K562 (cell line): ENCODE data around the gene HMGXB3. TPM values are rescaled to one million over a fixed set of nuclear protein-coding genes. Genes with fewer than 3 reads are reported as not detected.

Experiments used
- polyA plus RNA-seq, 8 experiments: library from polyadenylated mRNA; depleted of rRNA in 4 of 8; stranded (reverse) in 5 of 8; unstranded in 3 of 8; fragments of >200 nt; fragmentation: Nextera tagmentation in 2 of 8; fragmentation: Illumina TruSeq in 1 of 8; extraction: Ambion mirVana in 2 of 8; extraction: Trizol in 1 of 8; gene quantifications; 2 replicates each; pipeline versions ENCODE4 v1.2.1 to v1.2.3, GENCODE V29; 2011 to 2014; ENCODE audit warnings: inconsistent platforms in 1 of 8, missing spikeins in 1 of 8
- small RNA-seq: library from RNA; depleted of rRNA; stranded (forward); fragments of <200 nt; gene quantifications from one replicate; pipeline ENCODE3, GENCODE V24; 2014
- total RNA-seq, 7 experiments: library from RNA; depleted of rRNA in 6 of 7; stranded (reverse); fragments of >200 nt in 6 of 7; fragmentation: Illumina TruSeq in 2 of 7; extraction: Trizol in 2 of 7; gene quantifications; 2 replicates each; pipeline versions ENCODE4 v1.2.1 to v1.2.3, GENCODE V29; 2011 to 2021; ENCODE audit warnings: low replicate concordance in 1 of 7

HMGXB3 gene
- total and polyA plus RNA-seq, 9 of the 15 experiments (the other 6 are each of a cell fraction or from before 2014, with no cell fraction given), result 1.8 to 44.1 (median 32.2) TPM

Small RNA genes lying within 50 kb of the gene (small RNA-seq; reads per million reads assigned to genes)
- gene RF00019, result not detected

Other genes starting within 250 kb of the HMGXB3 start
- gene PDE6A, start 55.9 kb upstream of the HMGXB3 start, total RNA-seq (2014; rRNA removed), result not detected in 2 replicates
- gene PDE6A, start 55.9 kb upstream of the HMGXB3 start, total RNA-seq (2014; rRNA removed; fragmentation: Illumina TruSeq; extraction: Trizol), result not detected in 2 replicates
- 0.04 TPM in 2 replicates for gene PDE6A, start 55.9 kb upstream of the HMGXB3 start, total RNA-seq (2015; rRNA removed; fragmentation: Illumina TruSeq; extraction: Trizol)
- gene PDE6A, start 55.9 kb upstream of the HMGXB3 start, total RNA-seq (2021), result not detected in 2 replicates
- not detected in 2 replicates for gene PDE6A, start 55.9 kb upstream of the HMGXB3 start, polyA plus RNA-seq (2011; rRNA removed)
- 0.03 TPM in 1 of 2 replicates, not detected in the other for gene PDE6A, start 55.9 kb upstream of the HMGXB3 start, polyA plus RNA-seq (2014; fragmentation: Illumina TruSeq; extraction: Trizol)
- under 1 TPM in 1 of 2 experiments, not detected in 1; 0.01 TPM for gene PDE6A, start 55.9 kb upstream of the HMGXB3 start, polyA plus RNA-seq (2014; fragmentation: Nextera tagmentation; extraction: Ambion mirVana)
- 0.01 TPM in 1 of 2 replicates, not detected in the other for gene PDE6A, start 55.9 kb upstream of the HMGXB3 start, polyA plus RNA-seq (2014; rRNA removed)
- 3.1 and 3.6 TPM in 2 replicates for gene SLC26A2, start 40.0 kb upstream of the HMGXB3 start, total RNA-seq (2014; rRNA removed)
- gene SLC26A2, start 40.0 kb upstream of the HMGXB3 start, total RNA-seq (2014; rRNA removed; fragmentation: Illumina TruSeq; extraction: Trizol), result 4.3 and 5.6 TPM in 2 replicates
- 5.8 and 6.3 TPM in 2 replicates for gene SLC26A2, start 40.0 kb upstream of the HMGXB3 start, total RNA-seq (2015; rRNA removed; fragmentation: Illumina TruSeq; extraction: Trizol)
- gene SLC26A2, start 40.0 kb upstream of the HMGXB3 start, total RNA-seq (2021), result 4.1 and 4.9 TPM in 2 replicates
- gene SLC26A2, start 40.0 kb upstream of the HMGXB3 start, polyA plus RNA-seq (2011; rRNA removed), result 4.7 and 4.9 TPM in 2 replicates
- 3.3 and 3.5 TPM in 2 replicates for gene SLC26A2, start 40.0 kb upstream of the HMGXB3 start, polyA plus RNA-seq (2014; fragmentation: Illumina TruSeq; extraction: Trizol)
- gene SLC26A2, start 40.0 kb upstream of the HMGXB3 start, polyA plus RNA-seq (2014; fragmentation: Nextera tagmentation; extraction: Ambion mirVana), result 1 to 10 TPM; 1.1 to 2.0 TPM
- 2.6 TPM in 2 replicates for gene SLC26A2, start 40.0 kb upstream of the HMGXB3 start, polyA plus RNA-seq (2014; rRNA removed)
- 3.9 and 5.2 TPM in 2 replicates for gene TIGD6, start 85 bp upstream of the HMGXB3 start, total RNA-seq (2014; rRNA removed)
- 3.9 and 4.3 TPM in 2 replicates for gene TIGD6, start 85 bp upstream of the HMGXB3 start, total RNA-seq (2014; rRNA removed; fragmentation: Illumina TruSeq; extraction: Trizol)
- gene TIGD6, start 85 bp upstream of the HMGXB3 start, total RNA-seq (2015; rRNA removed; fragmentation: Illumina TruSeq; extraction: Trizol), result 3.8 and 4.3 TPM in 2 replicates
- gene TIGD6, start 85 bp upstream of the HMGXB3 start, total RNA-seq (2021), result 4.3 and 4.4 TPM in 2 replicates
- gene TIGD6, start 85 bp upstream of the HMGXB3 start, polyA plus RNA-seq (2011; rRNA removed), result 4.9 and 5.1 TPM in 2 replicates
- gene TIGD6, start 85 bp upstream of the HMGXB3 start, polyA plus RNA-seq (2014; fragmentation: Illumina TruSeq; extraction: Trizol), result 6.3 and 7.0 TPM in 2 replicates
- gene TIGD6, start 85 bp upstream of the HMGXB3 start, polyA plus RNA-seq (2014; fragmentation: Nextera tagmentation; extraction: Ambion mirVana), result 1 to 10 TPM; 1.8 to 2.3 TPM
- 3.1 and 4.0 TPM in 2 replicates for gene TIGD6, start 85 bp upstream of the HMGXB3 start, polyA plus RNA-seq (2014; rRNA removed)
- gene CSF1R, start 85.8 kb downstream of the HMGXB3 start, total RNA-seq (2014; rRNA removed), result not detected in 2 replicates
- gene CSF1R, start 85.8 kb downstream of the HMGXB3 start, total RNA-seq (2014; rRNA removed; fragmentation: Illumina TruSeq; extraction: Trizol), result not detected in 2 replicates
- gene CSF1R, start 85.8 kb downstream of the HMGXB3 start, total RNA-seq (2015; rRNA removed; fragmentation: Illumina TruSeq; extraction: Trizol), result not detected in 2 replicates
- gene CSF1R, start 85.8 kb downstream of the HMGXB3 start, total RNA-seq (2021), result 0.20 and 0.22 TPM in 2 replicates
- 0.03 TPM in 1 of 2 replicates, not detected in the other for gene CSF1R, start 85.8 kb downstream of the HMGXB3 start, polyA plus RNA-seq (2011; rRNA removed)
- not detected in 2 replicates for gene CSF1R, start 85.8 kb downstream of the HMGXB3 start, polyA plus RNA-seq (2014; fragmentation: Illumina TruSeq; extraction: Trizol)
- not detected for gene CSF1R, start 85.8 kb downstream of the HMGXB3 start, polyA plus RNA-seq (2014; fragmentation: Nextera tagmentation; extraction: Ambion mirVana)
- gene CSF1R, start 85.8 kb downstream of the HMGXB3 start, polyA plus RNA-seq (2014; rRNA removed), result 0.64 TPM in 1 of 2 replicates, not detected in the other
- 0.09 TPM in 1 of 2 replicates, not detected in the other for gene PDGFRB, start 155.1 kb downstream of the HMGXB3 start, total RNA-seq (2014; rRNA removed)
- gene PDGFRB, start 155.1 kb downstream of the HMGXB3 start, total RNA-seq (2014; rRNA removed; fragmentation: Illumina TruSeq; extraction: Trizol), result 0.07 and 0.13 TPM in 2 replicates
- not detected in 2 replicates for gene PDGFRB, start 155.1 kb downstream of the HMGXB3 start, total RNA-seq (2015; rRNA removed; fragmentation: Illumina TruSeq; extraction: Trizol)
- 0.51 and 0.86 TPM in 2 replicates for gene PDGFRB, start 155.1 kb downstream of the HMGXB3 start, total RNA-seq (2021)
- 1.1 and 1.5 TPM in 2 replicates for gene PDGFRB, start 155.1 kb downstream of the HMGXB3 start, polyA plus RNA-seq (2011; rRNA removed)
- gene PDGFRB, start 155.1 kb downstream of the HMGXB3 start, polyA plus RNA-seq (2014; fragmentation: Illumina TruSeq; extraction: Trizol), result 0.03 and 0.09 TPM in 2 replicates
- gene PDGFRB, start 155.1 kb downstream of the HMGXB3 start, polyA plus RNA-seq (2014; fragmentation: Nextera tagmentation; extraction: Ambion mirVana), result not detected
- gene PDGFRB, start 155.1 kb downstream of the HMGXB3 start, polyA plus RNA-seq (2014; rRNA removed), result 0.01 and 0.07 TPM in 2 replicates
- gene CDX1, start 166.0 kb downstream of the HMGXB3 start, total RNA-seq (2014; rRNA removed), result not detected in 2 replicates
- gene CDX1, start 166.0 kb downstream of the HMGXB3 start, total RNA-seq (2014; rRNA removed; fragmentation: Illumina TruSeq; extraction: Trizol), result not detected in 2 replicates
- gene CDX1, start 166.0 kb downstream of the HMGXB3 start, total RNA-seq (2015; rRNA removed; fragmentation: Illumina TruSeq; extraction: Trizol), result not detected in 2 replicates
- gene CDX1, start 166.0 kb downstream of the HMGXB3 start, total RNA-seq (2021), result 0.16 TPM in 1 of 2 replicates, not detected in the other
- 0.06 TPM in 1 of 2 replicates, not detected in the other for gene CDX1, start 166.0 kb downstream of the HMGXB3 start, polyA plus RNA-seq (2011; rRNA removed)
- not detected in 2 replicates for gene CDX1, start 166.0 kb downstream of the HMGXB3 start, polyA plus RNA-seq (2014; fragmentation: Illumina TruSeq; extraction: Trizol)
- gene CDX1, start 166.0 kb downstream of the HMGXB3 start, polyA plus RNA-seq (2014; fragmentation: Nextera tagmentation; extraction: Ambion mirVana), result not detected
- gene CDX1, start 166.0 kb downstream of the HMGXB3 start, polyA plus RNA-seq (2014; rRNA removed), result not detected in 2 replicates
- gene SLC6A7, start 189.3 kb downstream of the HMGXB3 start, total RNA-seq (2014; rRNA removed), result not detected in 2 replicates
- not detected in 2 replicates for gene SLC6A7, start 189.3 kb downstream of the HMGXB3 start, total RNA-seq (2014; rRNA removed; fragmentation: Illumina TruSeq; extraction: Trizol)
- gene SLC6A7, start 189.3 kb downstream of the HMGXB3 start, total RNA-seq (2015; rRNA removed; fragmentation: Illumina TruSeq; extraction: Trizol), result not detected in 2 replicates
- gene SLC6A7, start 189.3 kb downstream of the HMGXB3 start, total RNA-seq (2021), result not detected in 2 replicates
- gene SLC6A7, start 189.3 kb downstream of the HMGXB3 start, polyA plus RNA-seq (2011; rRNA removed), result not detected in 2 replicates
- not detected in 2 replicates for gene SLC6A7, start 189.3 kb downstream of the HMGXB3 start, polyA plus RNA-seq (2014; fragmentation: Illumina TruSeq; extraction: Trizol)
- gene SLC6A7, start 189.3 kb downstream of the HMGXB3 start, polyA plus RNA-seq (2014; fragmentation: Nextera tagmentation; extraction: Ambion mirVana), result not detected
- not detected in 2 replicates for gene SLC6A7, start 189.3 kb downstream of the HMGXB3 start, polyA plus RNA-seq (2014; rRNA removed)